ENCODE measurements around the gene LRRK2. TPM values are rescaled to one million over a fixed set of nuclear protein-coding genes. Genes with fewer than 3 reads are reported as not detected.
A peak's percentile ranks its signal among the peaks of the same experiment; 100 is the strongest.

Gene LRRK2
- total and polyA plus RNA-seq, 2 donors from 2014 or later: 8.6 to 110 TPM

- DNase-seq (no peak), FAIRE-seq (no peak)
- H3K27me3 ChIP-seq (ENCODE audit: control insufficient read depth, insufficient read depth, low read length): no peaks in the 10 kb centered on the region
- peaks cover 0 to 8% (median 0%) of the 10 kb centered on the region in 3 donors for H3K36me3 ChIP-seq (ENCODE audit: control insufficient read depth in 2 of 3, insufficient read depth in 3 of 3, low read length in 3 of 3)
- H3K4me1 ChIP-seq (ENCODE audit: control insufficient read depth in 2 of 3, insufficient read depth in 2 of 3, low read depth in 1 of 3, low read length in 3 of 3): no peaks in the 10 kb centered on the region
- no peak overlapping the region for H3K4me3 ChIP-seq (ENCODE audit: low read length in 3 of 3)
- TF ChIP-seq CTCF (IDR thresholded peaks at IDR 0.05; ENCODE audit: borderline replicate concordance, extremely low read depth, insufficient read depth): no peak
- no peak overlapping the region for H3K27ac ChIP-seq (ENCODE audit: low read depth in 2 of 2, low read length in 2 of 2)
- intact Hi-C loops (cut with DNase I): no loop called here
- no peaks in the 10 kb centered on the region for H3K9me3 ChIP-seq (ENCODE audit: control insufficient read depth in 2 of 3, insufficient read depth in 1 of 3, low read length in 3 of 3)
- H3K9ac ChIP-seq (ENCODE audit: low read length in 3 of 3): no peak overlapping the region
Observed at GRCh38 chr12:40315375-40315774, 90.6 kb downstream of the LRRK2 start.

- Histone ChIP-seq H3K4me1 (ENCODE audit: control insufficient read depth in 2 of 3, insufficient read depth in 2 of 3, low read depth in 1 of 3, low read length in 3 of 3) (no peaks in the 10 kb centered on the region), H3K9ac (ENCODE audit: low read length in 3 of 3) (no peak overlapping the region), H3K27ac (ENCODE audit: low read depth in 2 of 2, low read length in 2 of 2) (no peak overlapping the region), H3K27me3 (ENCODE audit: control insufficient read depth, insufficient read depth, low read length) (no peaks in the 10 kb centered on the region), H3K9me3 (ENCODE audit: control insufficient read depth in 2 of 3, insufficient read depth in 1 of 3, low read length in 3 of 3) (no peaks in the 10 kb centered on the region), H3K36me3 (ENCODE audit: control insufficient read depth in 2 of 3, insufficient read depth in 3 of 3, low read length in 3 of 3) (peaks cover 0 to 12% (median 0%) of the 10 kb centered on the region in 3 donors), H3K4me3 (ENCODE audit: low read length in 3 of 3) (no peak overlapping the region)
- DNase-seq (no peak), FAIRE-seq (no peak)
- no peak for TF ChIP-seq CTCF (IDR thresholded peaks at IDR 0.05; ENCODE audit: borderline replicate concordance, extremely low read depth, insufficient read depth)
- intact Hi-C loops (cut with DNase I): no loop called here
Observed at GRCh38 chr12:40324261-40324660, 99.5 kb downstream of the LRRK2 start.

- TF ChIP-seq CTCF (IDR thresholded peaks at IDR 0.05; ENCODE audit: borderline replicate concordance, extremely low read depth, insufficient read depth): no peak
- intact Hi-C loops (cut with DNase I): no loop called here
- peaks cover 0 to 17% (median 0%) of the 10 kb centered on the region in 3 donors for H3K36me3 ChIP-seq (ENCODE audit: control insufficient read depth in 2 of 3, insufficient read depth in 3 of 3, low read length in 3 of 3)
Observed at GRCh38 chr12:40325349-40325960, 100.7 kb downstream of the LRRK2 start.

More at GRCh38 chr12:40325349-40325960, 100.7 kb downstream of the LRRK2 start:
- peak in 1 of 5 donors; percentile 4 for DNase-seq
- H3K9me3 ChIP-seq (ENCODE audit: control insufficient read depth in 2 of 3, insufficient read depth in 1 of 3, low read length in 3 of 3): peaks cover 0 to 3% (median 0%) of the 10 kb centered on the region in 3 donors
- FAIRE-seq: no peak
- no peak overlapping the region for H3K27ac ChIP-seq (ENCODE audit: low read depth in 2 of 2, low read length in 2 of 2)
- no peaks in the 10 kb centered on the region for H3K27me3 ChIP-seq (ENCODE audit: control insufficient read depth, insufficient read depth, low read length)
- no peak overlapping the region for H3K4me3 ChIP-seq (ENCODE audit: low read length in 3 of 3)
- H3K9ac ChIP-seq (ENCODE audit: low read length in 3 of 3): no peak overlapping the region
- no peaks in the 10 kb centered on the region for H3K4me1 ChIP-seq (ENCODE audit: control insufficient read depth in 2 of 3, insufficient read depth in 2 of 3, low read depth in 1 of 3, low read length in 3 of 3)
